BJ (cell line): ENCODE measurements around the gene TNKS2. TPM values are rescaled to one million over a fixed set of nuclear protein-coding genes. Genes with fewer than 3 reads are reported as not detected.
A peak's percentile ranks its signal among the peaks of the same experiment; 100 is the strongest.

Experiments used
- CTCF ChIA-PET: fragments of 350-600 bp; formaldehyde crosslinking; extraction: SDS; loops from one replicate; lab custom pipeline; 2021; ENCODE audit warnings: antibody characterized with exemption, inconsistent platforms; lab: Yijun Ruan, JAX
- POLR2A ChIA-PET: fragments of 300-600 bp; sonication (Branson Sonifier 250); formaldehyde crosslinking; extraction: SDS; loops from one replicate; lab custom pipeline; 2021; ENCODE audit warnings: antibody characterized with exemption; lab: Charles Lee
- DNase-seq: peaks from one replicate; pipeline ENCODE4 v3.0.0-alpha.2; 2011; ENCODE audit warnings: low read depth
- H3K27me3 ChIP-seq: 2 replicates; pipeline ENCODE4 v1.6.0; 2011; ENCODE audit warnings: low read length; ENCODE audit not compliant: control insufficient read depth, insufficient read depth
- H3K36me3 ChIP-seq: 2 replicates; pipeline ENCODE4 v1.5.1; 2011; ENCODE audit warnings: low read length; ENCODE audit not compliant: control insufficient read depth, insufficient read depth
- H3K4me3 ChIP-seq: 2 replicates; pipeline ENCODE4 v1.5.1; 2011; ENCODE audit warnings: low read depth, mild to moderate bottlenecking, control low read depth, low read length
- CTCF ChIP-seq: IDR thresholded peaks from 2 replicates; pipeline ENCODE4 v1.5.1; 2011; ENCODE audit warnings: low read depth, mild to moderate bottlenecking, control low read depth, inconsistent platforms, low read length, moderate library complexity; ENCODE audit not compliant: insufficient read depth
- polyA plus RNA-seq: library from polyadenylated mRNA; depleted of rRNA; stranded (reverse); fragments of >200 nt; gene quantifications from 2 replicates; pipeline ENCODE4 v1.2.3, GENCODE V29; 2011

TNKS2 gene
- polyA plus RNA-seq, 1 experiment = 16.6 TPM

GRCh38 chr10:91885362-91886079 lies 87.3 kb downstream of the TNKS2 start:
- DNase-seq = no peak
- Histone ChIP-seq H3K27me3 (no peaks in the 10 kb centered on the region), H3K4me3 (no peak overlapping the region), H3K36me3 (no peaks in the 10 kb centered on the region)
- POLR2A ChIA-PET = no interaction called here
- no peak for TF ChIP-seq CTCF
- CTCF ChIA-PET = interaction anchor here (1.1 to 1.3 kb wide), 2 partner anchors 23 to 29 kb away, joined by 3 read pairs; no protein-coding TSS in a partner anchor

DNA sequence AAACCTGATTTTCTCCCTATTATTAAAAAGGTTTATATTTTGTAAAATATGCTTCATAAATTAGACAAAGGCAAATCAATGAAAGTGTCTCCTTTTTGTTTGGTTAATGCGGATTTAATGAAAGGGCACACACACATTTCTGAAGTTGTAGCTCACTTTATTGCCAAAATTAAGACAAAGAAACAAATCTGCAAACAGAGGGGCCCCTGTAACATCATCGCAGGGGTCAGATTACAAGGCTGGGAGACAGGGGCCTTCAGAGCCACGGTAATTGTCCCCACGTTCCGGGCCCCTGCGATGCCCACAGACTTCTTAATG lies 88.7 kb downstream of the TNKS2 start:
- Histone ChIP-seq H3K27me3 (no peaks in the 10 kb centered on the region), H3K36me3 (no peaks in the 10 kb centered on the region), H3K4me3 (peak overlapping the region; percentile 48)
- no peak for TF ChIP-seq CTCF
- ChIA-PET POLR2A (no interaction called here), CTCF (interaction anchor here (1.0 to 1.3 kb wide), 3 partner anchors 9 to 254 kb away, joined by 3 to 6 read pairs (median 3); partner anchors contain the start of gene PPP1R3C)
- DNase-seq = no peak

GRCh38 chr10:91887272-91888076 lies 89.2 kb downstream of the TNKS2 start:
- no peaks in the 10 kb centered on the region for H3K27me3 ChIP-seq

DNA sequence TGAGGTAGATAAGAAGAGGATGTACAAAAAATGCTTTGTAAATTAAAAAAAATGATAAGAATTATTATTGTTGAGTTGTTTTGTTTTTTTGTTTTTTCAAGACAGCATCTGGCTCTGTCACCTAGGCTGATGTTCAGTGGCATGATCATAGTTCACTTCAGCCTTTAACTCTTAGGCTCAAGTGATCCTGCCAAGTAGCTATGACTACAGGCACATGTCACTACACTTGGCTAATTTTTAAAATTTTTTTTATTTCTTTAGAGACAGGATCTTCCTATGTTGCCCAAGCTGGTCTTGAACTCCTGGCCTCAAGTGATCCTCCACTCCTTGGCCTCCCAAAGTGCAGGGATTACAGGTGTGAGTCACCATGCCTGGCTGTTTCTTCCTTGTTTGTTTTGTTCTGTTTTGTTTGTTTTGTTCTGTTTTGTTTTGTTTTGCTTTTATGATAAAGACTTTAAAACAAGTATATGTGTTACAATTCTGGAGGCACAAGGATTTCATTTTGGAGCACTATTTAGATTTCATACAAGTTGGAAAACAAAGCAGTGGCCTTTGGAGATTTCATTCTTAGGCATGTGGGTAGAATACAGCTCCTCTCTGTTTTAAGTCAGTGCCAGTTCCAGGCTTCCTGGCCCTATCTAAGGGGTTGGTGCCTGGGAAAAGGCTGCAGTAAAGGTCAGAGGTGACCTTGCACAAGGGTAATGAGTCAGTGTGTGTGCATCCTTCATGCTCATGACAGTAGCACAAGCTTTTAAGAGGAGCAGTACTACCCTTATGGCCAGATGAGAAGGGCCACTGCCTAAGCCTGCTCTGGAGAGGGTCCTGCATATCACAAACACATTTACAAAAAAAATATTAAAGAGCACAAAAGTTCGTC lies 93.1 kb downstream of the TNKS2 start:
- POLR2A ChIA-PET = no interaction called here

More at GRCh38 chr10:91887272-91888076, 89.2 kb downstream of the TNKS2 start:
- no peak for TF ChIP-seq CTCF
- H3K4me3 ChIP-seq = peak overlapping the region; percentile 48
- DNase-seq = no peak
- no peaks in the 10 kb centered on the region for H3K36me3 ChIP-seq
- ChIA-PET POLR2A (no interaction called here), CTCF (interaction anchor here (1.0 to 1.3 kb wide), 3 partner anchors 10 to 255 kb away, joined by 3 to 6 read pairs (median 3); partner anchors contain the start of gene PPP1R3C)

More for the DNA sequence above, 93.1 kb downstream of the TNKS2 start:
- no peak for DNase-seq
- no peak overlapping the region for H3K4me3 ChIP-seq
- TF ChIP-seq CTCF = no peak
- no peaks in the 10 kb centered on the region for H3K36me3 ChIP-seq
- CTCF ChIA-PET = no interaction called here
- no peaks in the 10 kb centered on the region for H3K27me3 ChIP-seq
